K562 (cell line): ENCODE measurements around the gene FIBIN. TPM values are rescaled to one million over a fixed set of nuclear protein-coding genes. Genes with fewer than 3 reads are reported as not detected.

Experiments
- ATAC-seq: fragments of 200-7000 bp; cut with Tn5 transposase; 3 replicates; pipeline ENCODE4 v1.9.1; 2020; ENCODE audit warnings: moderate library complexity
- BruUV-seq: library from RNA; stranded (reverse); fragments of 400-500 nt; replicated peaks from 2 replicates; lab custom pipeline; 2021; lab: Mats Ljungman, UMichigan
- CTCF ChIA-PET: fragments of 300-600 bp; formaldehyde crosslinking; extraction: SDS; loops from one replicate; lab custom pipeline; 2021; ENCODE audit warnings: low intra/inter-chr PET ratio; lab: Yijun Ruan, JAX
- POLR2A ChIA-PET: fragments of 300-600, 350-650 bp; sonication (Branson Sonifier 250); formaldehyde crosslinking; extraction: SDS; loops from one replicate; lab custom pipeline; 2021; ENCODE audit warnings: antibody characterized with exemption, inconsistent platforms; lab: Yijun Ruan, JAX
- DNase-seq, 4 experiments: peaks; one replicate each; pipeline versions ENCODE4 v3.0.0 to v3.0.0-alpha.2; 2011 to 2018; ENCODE audit warnings: low spot score in 3 of 4, mixed read lengths in 3 of 4; ENCODE audit errors: extremely low read depth in 1 of 4
- FAIRE-seq: peaks from 2 replicates; lab custom pipeline; 2011; peaks lifted over from hg19 to GRCh38; lab: Jason Lieb, UNC
- H2AFZ ChIP-seq: 2 replicates; pipeline ENCODE4 v1.6.0; 2011; ENCODE audit warnings: low read depth, low read length, control low read depth, inconsistent platforms
- H3K27ac ChIP-seq: fragments of 200-600 bp; 3 replicates; pipeline ENCODE4 v1.8.0; 2011; ENCODE audit warnings: low read depth, mild to moderate bottlenecking, control low read depth, inconsistent platforms, low read length, moderate library complexity, mixed read lengths; ENCODE audit errors: extremely low read depth
- H3K27me3 ChIP-seq, 2 experiments: fragments of 300-600 bp in 1 of 2; 2 replicates in 1 of 2; 3 replicates in 1 of 2; pipeline versions ENCODE4 v1.6.0 to v1.8.0; 2011; ENCODE audit warnings: inconsistent platforms in 2 of 2, low read length in 2 of 2, mild to moderate bottlenecking in 1 of 2, mixed read lengths in 1 of 2, moderate library complexity in 1 of 2; ENCODE audit not compliant: control insufficient read depth in 2 of 2, insufficient read depth in 2 of 2
- H3K36me3 ChIP-seq: fragments of 300-600 bp; 3 replicates; pipeline ENCODE4 v1.8.0; 2011; ENCODE audit warnings: mild to moderate bottlenecking, low read length, inconsistent platforms; ENCODE audit not compliant: control insufficient read depth, insufficient read depth
- H3K4me1 ChIP-seq, 2 experiments: fragments of 200-600 bp in 1 of 2; replicated peaks in 1 of 2; 2 replicates in 1 of 2; 3 replicates in 1 of 2; pipeline versions ENCODE4 v1.5.1 to v1.8.0; 2011; ENCODE audit warnings: inconsistent platforms in 2 of 2, low read length in 2 of 2, mild to moderate bottlenecking in 1 of 2, mixed read lengths in 1 of 2, moderate library complexity in 1 of 2; ENCODE audit not compliant: control insufficient read depth in 2 of 2, insufficient read depth in 2 of 2
- H3K4me2 ChIP-seq: 2 replicates; pipeline ENCODE4 v1.6.1; 2011; ENCODE audit warnings: low read length, control low read depth, inconsistent platforms, mixed read lengths; ENCODE audit not compliant: insufficient read depth
- H3K4me3 ChIP-seq: fragments of 200-600 bp; sonication (generic), shearing (Covaris generic); 2 replicates; pipeline ENCODE4 v1.5.1; 2016; ENCODE audit warnings: control low read depth, inconsistent platforms
- H3K79me2 ChIP-seq: fragments of 200-600 bp; 3 replicates; pipeline ENCODE4 v1.8.0; 2011; ENCODE audit warnings: low read length, inconsistent platforms; ENCODE audit not compliant: control insufficient read depth, insufficient read depth
- H3K9ac ChIP-seq, 2 experiments: 2 replicates each; pipeline versions ENCODE4 v1.6.0 to v1.6.1; 2011; ENCODE audit warnings: low read depth in 2 of 2, low read length in 2 of 2, control low read depth in 1 of 2, inconsistent platforms in 1 of 2, mild to moderate bottlenecking in 1 of 2, mixed read lengths in 1 of 2; ENCODE audit not compliant: insufficient read depth in 1 of 2
- H3K9me1 ChIP-seq: one replicate; pipeline ENCODE4 v1.6.0; 2011; ENCODE audit warnings: inconsistent platforms, mild to moderate bottlenecking, low read length, moderate library complexity; ENCODE audit not compliant: control insufficient read depth, insufficient read depth
- H3K9me3 ChIP-seq: replicated peaks from 2 replicates; pipeline ENCODE4 v1.5.1; 2011; ENCODE audit warnings: low read depth, low read length, inconsistent platforms; ENCODE audit not compliant: control insufficient read depth, insufficient read depth
- H4K20me1 ChIP-seq: replicated peaks from 2 replicates; pipeline ENCODE4 v1.6.1; 2011; ENCODE audit warnings: low read length, inconsistent platforms, mixed read lengths; ENCODE audit not compliant: control insufficient read depth, insufficient read depth
- BCOR ChIP-seq: fragments of 450-650 bp; IDR thresholded peaks from 2 replicates; pipeline ENCODE4 v1.6.1; 2016
- E2F4 ChIP-seq: sonication (generic); formaldehyde crosslinking; IDR thresholded peaks from 2 replicates; pipeline ENCODE4 v1.8.0; 2022; ENCODE audit warnings: mild to moderate bottlenecking, low read depth, missing genetic modification reagents
- KLF1 ChIP-seq: fragments of 450-650 bp; IDR thresholded peaks from 2 replicates; pipeline ENCODE4 v1.6.1; 2016; ENCODE audit warnings: missing genetic modification characterization, missing compliant biosample characterization
- MCM2 ChIP-seq: fragments of 450-650 bp; IDR thresholded peaks from 2 replicates; pipeline ENCODE4 v1.6.1; 2017; ENCODE audit warnings: low read depth, mild to moderate bottlenecking
- MTF1 ChIP-seq: fragments of 250-450 bp; sonication (Bioruptor Pico); IDR thresholded peaks from 2 replicates; pipeline ENCODE4 v1.9.0; 2021; ENCODE audit warnings: moderate library complexity, mild to moderate bottlenecking, inconsistent platforms, borderline replicate concordance
- POLR2H ChIP-seq: IDR thresholded peaks from 2 replicates; pipeline ENCODE4 v1.6.1; 2016; ENCODE audit warnings: missing genetic modification characterization, low read depth, mild to moderate bottlenecking, control low read depth, missing compliant biosample characterization, moderate library complexity
- REST ChIP-seq, 2 experiments: fragments of 450-650 bp; formaldehyde crosslinking in 1 of 2; IDR thresholded peaks; 2 replicates each; pipeline versions ENCODE4 v1.4.0 to v1.6.1; 2014 to 2020; ENCODE audit warnings: mild to moderate bottlenecking in 2 of 2, borderline replicate concordance in 1 of 2, low read depth in 1 of 2
- TARDBP ChIP-seq: fragments of 450-650 bp; IDR thresholded peaks from 2 replicates; pipeline ENCODE4 v1.6.1; 2016
- TRIM28 ChIP-seq: fragments of 450-650 bp; IDR thresholded peaks from 2 replicates; pipeline ENCODE4 v1.6.1; 2017
- ZMIZ1 ChIP-seq, 2 experiments: fragments of 150-350 bp in 1 of 2; IDR thresholded peaks; 2 replicates each; pipeline ENCODE4 v1.6.1; 2012 to 2016; ENCODE audit warnings: low read depth in 2 of 2, low read length in 2 of 2, mild to moderate bottlenecking in 1 of 2, moderate library complexity in 1 of 2
- ZNF134 ChIP-seq: fragments of 250-450 bp; sonication (Bioruptor Pico); conservative IDR thresholded peaks from 2 replicates; pipeline ENCODE4 v1.4.0; 2020
- ZNF75A ChIP-seq: fragments of 450-650 bp; formaldehyde crosslinking; IDR thresholded peaks from 2 replicates; pipeline ENCODE4 v1.4.0; 2020; ENCODE audit warnings: mild to moderate bottlenecking
- WGBS: fragments of 100-300 bp; shearing (Covaris generic); methylation state at CpG from one replicate; pipeline ENCODE4 v1.1.6; 2016; ENCODE audit warnings: low coverage, mixed read lengths; ENCODE audit not compliant: insufficient coverage; ENCODE audit errors: missing lambda C conversion rate; 5-methylcytosine and 5-hydroxymethylcytosine counted together
- in situ Hi-C: fragments of 300-500 bp; cut with MboI; formaldehyde crosslinking; loops from 4 replicates; pipeline ENCODE4 v1.15.0; 2018; ENCODE audit warnings: inconsistent platforms, mixed read lengths
- intact Hi-C: fragments of 100-400 bp; cut with micrococcal nuclease; formaldehyde crosslinking; loops from 2 replicates; pipeline ENCODE4 v1.14.2; 2022
- polyA plus RNA-seq, 8 experiments: library from polyadenylated mRNA; depleted of rRNA in 4 of 8; stranded (reverse) in 5 of 8; unstranded in 3 of 8; fragments of >200 nt; fragmentation: Nextera tagmentation in 2 of 8; fragmentation: Illumina TruSeq in 1 of 8; extraction: Ambion mirVana in 2 of 8; extraction: Trizol in 1 of 8; gene quantifications; 2 replicates each; pipeline versions ENCODE4 v1.2.1 to v1.2.3, GENCODE V29; 2011 to 2014; ENCODE audit warnings: inconsistent platforms in 1 of 8, missing spikeins in 1 of 8
- total RNA-seq, 7 experiments: library from RNA; depleted of rRNA in 6 of 7; stranded (reverse); fragments of >200 nt in 6 of 7; fragmentation: Illumina TruSeq in 2 of 7; extraction: Trizol in 2 of 7; gene quantifications; 2 replicates each; pipeline versions ENCODE4 v1.2.1 to v1.2.3, GENCODE V29; 2011 to 2021; ENCODE audit warnings: low replicate concordance in 1 of 7

FIBIN gene
- total and polyA plus RNA-seq, 9 of the 15 experiments (the other 6 are each of a cell fraction or from before 2014, with no cell fraction given), result not detected

- intact Hi-C loops, result no loop called here
- in situ Hi-C loops, result no loop called here
- POLR2A ChIA-PET, result no interaction called here
- Histone ChIP-seq H3K9me1 (no peaks in the 10 kb centered on the region), H4K20me1 (no peaks in the 10 kb centered on the region), H3K4me3 (no peak overlapping the region), H3K27ac (no peak overlapping the region), H3K79me2 (no peaks in the 10 kb centered on the region), H3K27me3 (no peaks in the 10 kb centered on the region), H2AFZ (no peak overlapping the region), H3K36me3 (no peaks in the 10 kb centered on the region), H3K9me3 (no peaks in the 10 kb centered on the region), H3K4me1 (no peaks in the 10 kb centered on the region), H3K4me2 (no peak overlapping the region), H3K9ac (no peak overlapping the region)
- CTCF ChIA-PET, result no interaction called here
- no peak for DNase-seq
- ATAC-seq, result no peak
- no TSS peak for BruUV-seq
- 0% methylated on average over 1 of the region's 1 CpG for WGBS
- FAIRE-seq, result no peak
- TF ChIP-seq TRIM28 (no peak), TARDBP (no peak), ZMIZ1 (IDR thresholded peaks at IDR 0.05; ENCODE audit: low read depth in 2 of 2, low read length in 2 of 2) (no peak), KLF1 (no peak), MTF1 (CRISPR knock-in tag) (no peak), E2F4 (CRISPR knock-in tag) (no peak), BCOR (no peak), MCM2 (no peak), POLR2H (tag) (no peak), ZNF75A (CRISPR knock-in tag) (no peak), REST (IDR thresholded peaks at IDR 0.05; ENCODE audit: borderline replicate concordance) (no peak), REST (CRISPR knock-in tag; IDR thresholded peaks at IDR 0.05; ENCODE audit: low read depth) (no peak), ZNF134 (CRISPR knock-in tag) (no peak)
Observed at GRCh38 chr11:26958702-26959049, 35.2 kb upstream of the FIBIN start.
